ENCODE data around the gene LILRA5.

Gene LILRA5

GRCh38 chr19:54355675-54356074 is 42.7 kb upstream of the LILRA5 start:
- no peak overlapping the region for H3K4me3 ChIP-seq (replicated peaks; ENCODE audit: insufficient read depth, low read length)
- H3K27me3 ChIP-seq (ENCODE audit: insufficient read depth, poor library complexity, severe bottlenecking), result no peaks in the 10 kb centered on the region
- H3K27ac ChIP-seq (replicated peaks), result no peak overlapping the region
- no peak for TF ChIP-seq GABPA (IDR thresholded peaks at IDR 0.05; ENCODE audit: low read depth)
- TF ChIP-seq, protein P1, sequence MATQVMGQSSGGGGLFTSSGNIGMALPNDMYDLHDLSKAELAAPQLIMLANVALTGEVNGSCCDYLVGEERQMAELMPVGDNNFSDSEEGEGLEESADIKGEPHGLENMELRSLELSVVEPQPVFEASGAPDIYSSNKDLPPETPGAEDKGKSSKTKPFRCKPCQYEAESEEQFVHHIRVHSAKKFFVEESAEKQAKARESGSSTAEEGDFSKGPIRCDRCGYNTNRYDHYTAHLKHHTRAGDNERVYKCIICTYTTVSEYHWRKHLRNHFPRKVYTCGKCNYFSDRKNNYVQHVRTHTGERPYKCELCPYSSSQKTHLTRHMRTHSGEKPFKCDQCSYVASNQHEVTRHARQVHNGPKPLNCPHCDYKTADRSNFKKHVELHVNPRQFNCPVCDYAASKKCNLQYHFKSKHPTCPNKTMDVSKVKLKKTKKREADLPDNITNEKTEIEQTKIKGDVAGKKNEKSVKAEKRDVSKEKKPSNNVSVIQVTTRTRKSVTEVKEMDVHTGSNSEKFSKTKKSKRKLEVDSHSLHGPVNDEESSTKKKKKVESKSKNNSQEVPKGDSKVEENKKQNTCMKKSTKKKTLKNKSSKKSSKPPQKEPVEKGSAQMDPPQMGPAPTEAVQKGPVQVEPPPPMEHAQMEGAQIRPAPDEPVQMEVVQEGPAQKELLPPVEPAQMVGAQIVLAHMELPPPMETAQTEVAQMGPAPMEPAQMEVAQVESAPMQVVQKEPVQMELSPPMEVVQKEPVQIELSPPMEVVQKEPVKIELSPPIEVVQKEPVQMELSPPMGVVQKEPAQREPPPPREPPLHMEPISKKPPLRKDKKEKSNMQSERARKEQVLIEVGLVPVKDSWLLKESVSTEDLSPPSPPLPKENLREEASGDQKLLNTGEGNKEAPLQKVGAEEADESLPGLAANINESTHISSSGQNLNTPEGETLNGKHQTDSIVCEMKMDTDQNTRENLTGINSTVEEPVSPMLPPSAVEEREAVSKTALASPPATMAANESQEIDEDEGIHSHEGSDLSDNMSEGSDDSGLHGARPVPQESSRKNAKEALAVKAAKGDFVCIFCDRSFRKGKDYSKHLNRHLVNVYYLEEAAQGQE (IDR thresholded peaks at IDR 0.05; ENCODE audit: insufficient replicate concordance, low read depth), result no peak
- no peak for TF ChIP-seq POLR2AphosphoS5 (IDR thresholded peaks at IDR 0.05; ENCODE audit: low read depth)
- TF ChIP-seq SPI1 (IDR thresholded peaks at IDR 0.05; ENCODE audit: borderline replicate concordance, low read depth), result no peak
- no peak for TF ChIP-seq CTCF (IDR thresholded peaks at IDR 0.05; ENCODE audit: insufficient read depth, low read length)
- DNase-seq (ENCODE audit: low read depth in 1 of 2, low spot score in 1 of 2), result no peak

- Histone ChIP-seq H3K27me3 (ENCODE audit: insufficient read depth, poor library complexity, severe bottlenecking) (no peaks in the 10 kb centered on the region), H3K27ac (replicated peaks) (no peak overlapping the region), H3K4me3 (replicated peaks; ENCODE audit: insufficient read depth, low read length) (no peak overlapping the region)
- TF ChIP-seq GABPA (IDR thresholded peaks at IDR 0.05; ENCODE audit: low read depth), result no peak
- DNase-seq (ENCODE audit: low read depth in 1 of 2, low spot score in 1 of 2), result no peak
Observed at GRCh38 chr19:54354761-54355160, 41.8 kb upstream of the LILRA5 start.

- no peak overlapping the region for H3K4me3 ChIP-seq (replicated peaks; ENCODE audit: insufficient read depth, low read length)
- TF ChIP-seq SPI1 (IDR thresholded peaks at IDR 0.05; ENCODE audit: borderline replicate concordance, low read depth), result no peak; the same call in 1 of the 2 replicates
- no peak for TF ChIP-seq GABPA (IDR thresholded peaks at IDR 0.05; ENCODE audit: low read depth)
- TF ChIP-seq POLR2AphosphoS5 (IDR thresholded peaks at IDR 0.05; ENCODE audit: low read depth), result no peak
- TF ChIP-seq, protein P1 (IDR thresholded peaks at IDR 0.05; ENCODE audit: insufficient replicate concordance, low read depth), result no peak
- TF ChIP-seq CTCF (IDR thresholded peaks at IDR 0.05; ENCODE audit: insufficient read depth, low read length), result no peak
- DNase-seq (ENCODE audit: low read depth in 1 of 2, low spot score in 1 of 2), result no peak
- peak overlapping the region; percentile 41 for H3K27ac ChIP-seq (replicated peaks)
- H3K27me3 ChIP-seq (ENCODE audit: insufficient read depth, poor library complexity, severe bottlenecking), result no peaks in the 10 kb centered on the region
Observed at GRCh38 chr19:54352546-54352945, 39.6 kb upstream of the LILRA5 start.

DNA sequence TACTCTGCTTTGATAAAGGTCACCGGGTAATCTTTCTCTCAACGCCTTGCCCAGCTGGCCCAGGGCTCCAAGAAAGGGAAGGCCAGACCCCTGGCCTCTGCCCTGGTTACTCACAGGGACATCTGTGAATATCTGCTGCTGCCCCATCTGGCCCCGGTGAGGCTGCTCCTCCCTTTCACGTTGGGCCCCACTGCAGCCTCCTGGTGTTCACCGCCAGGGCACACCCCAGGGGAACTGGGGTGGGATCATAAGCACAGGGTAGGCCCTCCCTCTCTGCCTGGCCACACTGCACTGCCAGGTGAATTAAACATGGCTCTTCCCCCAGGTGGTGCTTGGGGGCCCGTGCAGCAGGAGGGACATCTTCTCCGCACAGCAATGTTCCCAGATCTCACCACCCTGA is 39.1 kb upstream of the LILRA5 start:
- no peak for DNase-seq (ENCODE audit: low read depth in 1 of 2, low spot score in 1 of 2)
- Histone ChIP-seq H3K4me3 (replicated peaks; ENCODE audit: insufficient read depth, low read length) (no peak overlapping the region), H3K27ac (replicated peaks) (peak overlapping the region; percentile 41), H3K27me3 (ENCODE audit: insufficient read depth, poor library complexity, severe bottlenecking) (no peaks in the 10 kb centered on the region)
- TF ChIP-seq GABPA (IDR thresholded peaks at IDR 0.05; ENCODE audit: low read depth), result no peak
- no peak for TF ChIP-seq SPI1 (IDR thresholded peaks at IDR 0.05; ENCODE audit: borderline replicate concordance, low read depth)
- TF ChIP-seq, protein P1 (IDR thresholded peaks at IDR 0.05; ENCODE audit: insufficient replicate concordance, low read depth), result no peak
- TF ChIP-seq CTCF (IDR thresholded peaks at IDR 0.05; ENCODE audit: insufficient read depth, low read length), result no peak
- TF ChIP-seq POLR2AphosphoS5 (IDR thresholded peaks at IDR 0.05; ENCODE audit: low read depth), result no peak; the same call in 1 of the 2 replicates
